Heart right ventricle (tissue), 16 donors: ENCODE measurements around the gene GSS. TPM values are rescaled to one million over a fixed set of nuclear protein-coding genes. Genes with fewer than 3 reads are reported as not detected.

Experiments used
- ATAC-seq, 8 donors: fragments of 200-7000 bp; cut with Tn5 transposase; one replicate each; pipeline ENCODE4 v1.9.1; 2020; ENCODE audit warnings: mild to moderate bottlenecking in 8 of 8, moderate library complexity in 8 of 8, moderate number of reproducible peaks in 1 of 8
- DNase-seq, 2 donors: peaks; one replicate each; pipeline ENCODE4 v3.0.0-alpha.2; 2020
- H3K27ac ChIP-seq, 10 donors: fragments of 200-600 bp; sonication (generic) in 2 of 10; one replicate each; pipeline versions ENCODE4 v1.5.0 to v1.8.0; 2020 to 2022; ENCODE audit warnings: mild to moderate bottlenecking in 3 of 10
- H3K27me3 ChIP-seq, 7 donors: fragments of 200-600 bp; one replicate each; pipeline ENCODE4 v1.8.0; 2021 to 2022; ENCODE audit warnings: mild to moderate bottlenecking in 2 of 7
- H3K36me3 ChIP-seq, 9 donors: fragments of 200-600 bp; sonication (generic) in 1 of 9; one replicate each; pipeline versions ENCODE4 v1.5.0 to v1.8.0; 2020 to 2022; ENCODE audit warnings: mild to moderate bottlenecking in 2 of 9
- H3K4me1 ChIP-seq, 9 donors: fragments of 200-600 bp; sonication (generic) in 1 of 9; one replicate each; pipeline versions ENCODE4 v1.5.0 to v1.8.0; 2020 to 2022; ENCODE audit warnings: mild to moderate bottlenecking in 4 of 9
- H3K4me3 ChIP-seq, 10 donors: fragments of 200-600 bp; sonication (generic) in 2 of 10; one replicate each; pipeline versions ENCODE4 v1.5.0 to v1.8.0; 2020 to 2022; ENCODE audit warnings: mild to moderate bottlenecking in 7 of 10, moderate library complexity in 2 of 10
- H3K9me3 ChIP-seq, 11 donors: fragments of 200-600 bp in 10 of 11; sonication (generic) in 2 of 11; one replicate each; pipeline versions ENCODE4 v1.5.0 to v1.8.0; 2013 to 2022; ENCODE audit warnings: mild to moderate bottlenecking in 2 of 11, control low read depth in 1 of 11, moderate library complexity in 1 of 11
- WGBS, 2 donors: extraction: QIAGEN DNeasy Blood & Tissue Kit; methylation state at CpG; one replicate each; pipeline ENCODE4 v1.1.7; 2013; ENCODE audit warnings: inconsistent platforms in 1 of 2; 5-methylcytosine and 5-hydroxymethylcytosine counted together
- intact Hi-C, 10 donors: fragments of 100-400 bp; cut with DNase I; formaldehyde crosslinking; loops; one replicate each; pipeline versions ENCODE4 v1.11.1 to v1.14.2; 2022
- polyA plus RNA-seq, 2 donors: library from polyadenylated mRNA; stranded (reverse); fragments of 200-250 nt; gene quantifications; one replicate each; pipeline ENCODE4 v1.2.3, GENCODE V29; 2013
- total RNA-seq, 10 donors: library from RNA; stranded (reverse); fragmentation: NEBNext Ultra II Directional in 3 of 10; extraction: Animal tissue kit (Norgen Biotek cat#: 25700) in 3 of 10; gene quantifications; one replicate each; pipeline versions ENCODE4 v1.2.1 to v1.2.4, GENCODE V29; 2021 to 2023
- TF ChIP-seq, protein P1 (sequence below), 9 donors: fragments of 200-600 bp; sonication (generic) in 2 of 9; IDR thresholded peaks; one replicate each; pipeline versions ENCODE4 v1.5.0 to v1.8.0; 2021 to 2022; ENCODE audit warnings: antibody characterized with exemption in 9 of 9, mild to moderate bottlenecking in 5 of 9, moderate library complexity in 1 of 9
- donor health status: Arrhythmogenic right ventricular cardiomyopathy.
- donor health status: ischemic (EF 13 %, LVEDD 7.1; RV severe dilation, severe dysfunction).
- donor health status: healthy with polysubstance abuse.
- donor health status: DM: no; HTN: yes; CAD: no.
- donor health status: DM: no; HTN: no; CAD: no.
- donor health status: ischemic (EF 25% LVEDD 6.9; RV normal size, moderate dysfunction).
- donor health status: ischemic (EF 25% LVEDD 5.7; RV mildly dilated, moderate dysfunction).
- donor health status: healthy.
- donor health status: DM: yes; HTN: yes; CAD: no.
- donor health status: Ischemic cardiomyopathy.
- donor health status: ischemic (EF 35%, LVEDD 5.7; RV mildly dilated, moderate dysfunction).
- donor health status: nonischemic (EF 11% LVEDD 7.7; RV severe dilation, severe dysfunction).
- donor health status: DM: yes; HTN: yes; CAD: no.
- donor health status: PGD.
- donor health status: ischemic (EF 29% LVEDD 5.4; RV normal size, mild dysfunction).
- donor health status: nonischemic (EF 23%, LVEDD 6.1; RV moderate dilation, normal function).

The GSS gene
- total and polyA plus RNA-seq, 12 donors = 20.0 to 60.4 (median 25.9) TPM

DNA sequence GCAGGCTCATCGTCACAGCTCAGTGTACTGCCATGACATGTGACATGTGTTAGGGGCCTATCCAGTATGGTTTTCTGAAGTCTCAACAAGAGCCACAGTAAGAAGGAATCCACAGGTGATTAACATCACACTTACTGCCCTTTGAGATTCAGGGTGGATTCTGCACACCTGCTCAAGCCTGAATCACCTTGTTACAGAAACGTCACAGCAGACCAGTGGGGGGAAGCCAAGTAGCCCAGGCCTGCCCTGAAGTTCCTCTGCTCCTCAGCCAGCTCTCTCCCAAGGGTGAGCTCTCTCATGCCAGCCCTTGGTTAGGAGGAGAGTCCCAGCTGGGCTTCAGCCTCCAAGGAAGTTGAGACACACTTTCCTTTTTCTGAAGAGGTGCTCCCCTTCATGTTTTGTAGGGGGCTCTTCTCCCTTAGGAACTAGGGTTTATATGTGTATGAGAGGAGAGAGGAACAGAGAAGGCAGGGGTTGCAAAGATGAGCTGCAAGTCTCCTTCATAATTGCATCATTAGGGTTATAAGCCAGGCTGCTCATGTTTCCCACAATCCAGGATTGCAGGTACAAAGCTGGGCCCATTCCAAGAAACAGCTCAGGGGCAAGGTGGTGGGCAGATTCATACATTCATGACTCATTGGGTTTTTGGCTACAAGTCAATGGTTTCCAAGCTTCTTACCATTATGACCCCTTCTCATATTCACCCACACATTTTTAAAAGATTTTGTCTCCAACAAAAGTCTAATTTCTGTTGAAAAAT, 11.6 kb downstream of the GSS start:
- TF ChIP-seq, protein P1, sequence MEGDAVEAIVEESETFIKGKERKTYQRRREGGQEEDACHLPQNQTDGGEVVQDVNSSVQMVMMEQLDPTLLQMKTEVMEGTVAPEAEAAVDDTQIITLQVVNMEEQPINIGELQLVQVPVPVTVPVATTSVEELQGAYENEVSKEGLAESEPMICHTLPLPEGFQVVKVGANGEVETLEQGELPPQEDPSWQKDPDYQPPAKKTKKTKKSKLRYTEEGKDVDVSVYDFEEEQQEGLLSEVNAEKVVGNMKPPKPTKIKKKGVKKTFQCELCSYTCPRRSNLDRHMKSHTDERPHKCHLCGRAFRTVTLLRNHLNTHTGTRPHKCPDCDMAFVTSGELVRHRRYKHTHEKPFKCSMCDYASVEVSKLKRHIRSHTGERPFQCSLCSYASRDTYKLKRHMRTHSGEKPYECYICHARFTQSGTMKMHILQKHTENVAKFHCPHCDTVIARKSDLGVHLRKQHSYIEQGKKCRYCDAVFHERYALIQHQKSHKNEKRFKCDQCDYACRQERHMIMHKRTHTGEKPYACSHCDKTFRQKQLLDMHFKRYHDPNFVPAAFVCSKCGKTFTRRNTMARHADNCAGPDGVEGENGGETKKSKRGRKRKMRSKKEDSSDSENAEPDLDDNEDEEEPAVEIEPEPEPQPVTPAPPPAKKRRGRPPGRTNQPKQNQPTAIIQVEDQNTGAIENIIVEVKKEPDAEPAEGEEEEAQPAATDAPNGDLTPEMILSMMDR (IDR thresholded peaks at IDR 0.05) = no peak
- H3K27ac ChIP-seq = no peak overlapping the region
- 87 to 89% methylated on average over 2 of the region's 2 CpGs for WGBS, 2 donors
- DNase-seq (no peak), ATAC-seq (no peak)
- H3K9me3 ChIP-seq = no peaks in the 10 kb centered on the region
- peaks cover 3 to 33% (median 12%) of the 10 kb centered on the region in 9 donors for H3K4me1 ChIP-seq
- peaks cover 0 to 82% (median 12%) of the 10 kb centered on the region in 9 donors for H3K36me3 ChIP-seq
- no peak overlapping the region for H3K4me3 ChIP-seq
- intact Hi-C loops = no loop called here
- no peaks in the 10 kb centered on the region for H3K27me3 ChIP-seq

DNA sequence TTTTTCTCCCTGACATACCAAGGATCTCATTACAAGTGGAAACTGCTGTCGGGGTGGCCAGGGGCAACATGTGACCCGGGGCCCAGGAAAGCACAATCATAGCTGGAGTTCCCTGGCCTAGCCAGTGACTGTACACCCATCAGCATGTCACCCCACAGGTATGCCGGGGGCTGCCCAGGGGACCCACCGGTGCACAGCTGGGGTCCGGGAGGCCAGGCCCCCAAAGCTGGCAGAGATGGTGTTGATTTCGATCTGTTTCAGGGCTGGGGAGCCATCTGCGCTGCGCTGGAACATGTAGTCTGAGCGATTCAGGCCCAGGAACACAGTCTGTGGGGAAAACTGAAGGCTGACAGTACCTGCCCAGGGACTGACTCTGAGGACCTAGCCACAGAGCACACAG, 13.3 kb downstream of the GSS start:
- WGBS, 2 donors = 91 to 92% methylated on average over 9 of the region's 9 CpGs
- no peak overlapping the region for H3K27ac ChIP-seq

DNA sequence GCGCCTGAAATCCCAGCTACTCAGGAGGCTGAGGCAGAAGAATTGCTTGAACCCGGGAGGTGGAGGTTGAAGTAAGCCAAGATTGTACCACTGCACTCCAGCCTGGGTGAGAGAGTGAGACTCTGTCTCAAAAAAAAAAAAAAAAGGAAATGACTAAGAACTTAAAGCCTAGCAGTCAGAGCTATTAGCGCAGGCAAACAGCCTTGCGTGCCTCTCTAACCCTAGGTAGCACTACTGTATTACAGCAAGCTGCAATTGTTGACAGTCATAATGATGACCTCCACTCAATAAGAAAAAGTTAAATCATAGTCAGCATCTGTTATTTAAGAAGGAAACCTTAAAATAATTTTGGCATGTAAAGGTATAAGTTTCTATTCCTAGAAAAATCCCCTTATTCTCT, 14.4 kb downstream of the GSS start:
- Histone ChIP-seq H3K4me1 (peaks cover 3 to 50% (median 23%) of the 10 kb centered on the region in 9 donors), H3K9me3 (no peaks in the 10 kb centered on the region), H3K27ac (peak overlapping the region in 5 of 10 donors; percentile 79 to 85 (median 83)), H3K27me3 (no peaks in the 10 kb centered on the region), H3K36me3 (peaks cover 0 to 88% (median 12%) of the 10 kb centered on the region in 9 donors), H3K4me3 (no peak overlapping the region)
- no peak for DNase-seq
- 93 to 99% methylated on average over 4 of the region's 4 CpGs for WGBS, 2 donors
- intact Hi-C loops = no loop called here
- no peak for ATAC-seq
- TF ChIP-seq, protein P1 (IDR thresholded peaks at IDR 0.05) = no peak

More for the DNA sequence above, 13.3 kb downstream of the GSS start:
- H3K9me3 ChIP-seq = no peaks in the 10 kb centered on the region
- DNase-seq (no peak), ATAC-seq (no peak)
- intact Hi-C loops = no loop called here
- TF ChIP-seq, protein P1 (IDR thresholded peaks at IDR 0.05) = no peak
- H3K27me3 ChIP-seq = no peaks in the 10 kb centered on the region
- peaks cover 0 to 85% (median 12%) of the 10 kb centered on the region in 9 donors for H3K36me3 ChIP-seq
- H3K4me1 ChIP-seq = peaks cover 3 to 49% (median 23%) of the 10 kb centered on the region in 9 donors
- H3K4me3 ChIP-seq = no peak overlapping the region

DNA sequence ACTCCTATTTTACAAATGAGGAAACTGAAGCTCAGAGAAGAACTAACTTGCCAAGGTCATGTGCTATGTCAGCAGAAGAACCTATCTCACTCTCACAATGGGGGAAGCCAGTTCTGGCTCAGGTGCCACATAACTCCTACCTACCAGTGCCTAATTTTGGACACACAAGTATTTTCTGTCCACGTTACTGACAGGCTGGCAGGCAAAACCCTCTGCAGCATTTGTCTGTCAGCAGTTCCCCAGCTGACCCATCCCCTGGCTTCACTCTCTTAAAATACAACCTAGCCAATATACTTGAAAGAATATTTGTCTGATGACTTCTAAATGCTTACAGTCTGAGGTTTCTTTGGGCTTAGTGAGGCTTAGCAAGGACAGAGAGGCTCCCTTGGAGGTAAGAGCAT, 15.5 kb downstream of the GSS start:
- DNase-seq (peak in 1 of 2 donors; percentile 57), ATAC-seq (peak; percentile 50 to 87 (median 78))
- Histone ChIP-seq H3K27ac (peak overlapping the region in 9 of 10 donors; percentile 40 to 85 (median 80)), H3K4me1 (peaks cover 0 to 42% (median 23%) of the 10 kb centered on the region in 9 donors), H3K27me3 (no peaks in the 10 kb centered on the region), H3K4me3 (no peak overlapping the region), H3K9me3 (no peaks in the 10 kb centered on the region), H3K36me3 (peaks cover 0 to 89% (median 12%) of the 10 kb centered on the region in 9 donors)
- 39 to 67% methylated on average over 1 of the region's 1 CpG for WGBS, 2 donors
- intact Hi-C loops = no loop called here
- TF ChIP-seq, protein P1 (IDR thresholded peaks at IDR 0.05) = no peak
